ENCODE results near the gene MBOAT2. TPM values are rescaled to one million over a fixed set of nuclear protein-coding genes. Genes with fewer than 3 reads are reported as not detected.

MBOAT2 gene
- total RNA-seq, 3 donors from 2014 or later, result 36.1 to 65.6 (median 50.6) TPM

- H3K4me1 ChIP-seq (ENCODE audit: low read depth), result no peaks in the 10 kb centered on the region
- H3K4me3 ChIP-seq, result no peak overlapping the region
- DNase-seq (no peak), ATAC-seq (peak; percentile 47)
- TF ChIP-seq CTCF (IDR thresholded peaks at IDR 0.05), result no peak
- H3K9me3 ChIP-seq, result no peaks in the 10 kb centered on the region
- intact Hi-C loops (cut with DNase I, micrococcal nuclease), result no loop called here
- no peaks in the 10 kb centered on the region for H3K36me3 ChIP-seq (ENCODE audit: low read depth)
Observed at GRCh38 chr2:8851811-8852560, 151.5 kb downstream of the MBOAT2 start.

DNA sequence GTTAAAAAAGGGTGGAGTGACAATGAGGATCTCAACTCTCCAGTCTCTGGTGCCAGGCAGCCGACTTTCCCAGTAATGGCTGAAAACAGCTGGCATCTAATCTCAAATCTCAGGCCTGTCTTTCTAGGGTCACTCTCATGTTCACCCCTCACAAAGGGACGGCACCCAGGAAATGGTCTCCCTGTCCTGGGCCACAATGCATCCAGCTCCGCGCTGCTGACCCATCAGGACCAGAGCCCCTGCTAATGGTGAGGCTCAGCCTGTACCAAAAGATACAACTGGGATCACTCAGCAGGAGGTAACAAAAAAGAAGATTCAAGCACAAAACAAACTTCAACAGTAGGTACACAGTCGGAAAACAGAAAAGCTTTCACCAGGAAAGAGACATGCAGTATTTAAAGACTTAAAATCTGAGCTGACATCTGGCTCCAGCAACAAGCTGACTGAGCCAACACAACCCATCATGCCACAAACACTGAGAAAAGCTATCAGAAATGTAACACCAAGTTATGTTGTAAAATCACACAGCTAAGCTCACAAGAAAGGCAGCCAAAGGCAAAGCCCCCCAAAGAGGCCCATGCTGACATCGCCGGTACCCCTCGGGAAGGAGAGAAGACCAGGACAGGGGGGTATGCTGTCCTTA is 152.5 kb downstream of the MBOAT2 start:
- no peaks in the 10 kb centered on the region for H3K9me3 ChIP-seq
- no peaks in the 10 kb centered on the region for H3K36me3 ChIP-seq (ENCODE audit: low read depth)
- ATAC-seq (no peak), DNase-seq (no peak)
- no peak overlapping the region for H3K4me3 ChIP-seq
- intact Hi-C loops (cut with DNase I, micrococcal nuclease), result no loop called here
- no peak for TF ChIP-seq CTCF (IDR thresholded peaks at IDR 0.05)
- no peaks in the 10 kb centered on the region for H3K4me1 ChIP-seq (ENCODE audit: low read depth)

DNA sequence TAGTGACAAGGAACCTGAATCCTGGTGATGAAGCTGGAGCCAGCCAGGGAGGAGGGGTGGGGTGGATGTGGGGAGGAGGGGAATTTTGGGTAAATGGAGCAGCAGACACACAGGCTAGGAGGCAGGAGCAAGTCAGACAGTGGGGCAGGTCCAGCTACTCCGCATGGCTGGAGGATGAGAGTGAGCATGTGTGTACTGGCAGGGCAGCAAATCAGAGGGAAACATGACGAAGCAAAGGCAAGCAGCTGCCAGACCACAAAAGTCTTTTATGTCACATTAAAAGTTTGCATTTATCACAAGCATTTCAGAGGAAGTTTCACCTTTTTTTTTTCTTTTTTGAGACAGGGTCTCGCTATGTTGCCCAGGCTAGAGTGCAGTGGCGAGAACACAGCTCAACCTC is 154.2 kb downstream of the MBOAT2 start:
- Histone ChIP-seq H3K9me3 (no peaks in the 10 kb centered on the region), H3K36me3 (ENCODE audit: low read depth) (no peaks in the 10 kb centered on the region), H3K4me1 (ENCODE audit: low read depth) (no peaks in the 10 kb centered on the region), H3K4me3 (no peak overlapping the region)
- DNase-seq (no peak), ATAC-seq (no peak)
- intact Hi-C loops (cut with DNase I, micrococcal nuclease), result no loop called here
- TF ChIP-seq CTCF (IDR thresholded peaks at IDR 0.05), result no peak

- no peaks in the 10 kb centered on the region for H3K36me3 ChIP-seq (ENCODE audit: low read depth)
- TF ChIP-seq CTCF (IDR thresholded peaks at IDR 0.05), result no peak
- no peaks in the 10 kb centered on the region for H3K4me1 ChIP-seq (ENCODE audit: low read depth)
- no peaks in the 10 kb centered on the region for H3K9me3 ChIP-seq
- intact Hi-C loops (cut with DNase I, micrococcal nuclease), result no loop called here
- DNase-seq, result no peak
- H3K4me3 ChIP-seq, result no peak overlapping the region
- ATAC-seq, result no peak
Observed at GRCh38 chr2:8848328-8849100, 155.0 kb downstream of the MBOAT2 start.

DNA sequence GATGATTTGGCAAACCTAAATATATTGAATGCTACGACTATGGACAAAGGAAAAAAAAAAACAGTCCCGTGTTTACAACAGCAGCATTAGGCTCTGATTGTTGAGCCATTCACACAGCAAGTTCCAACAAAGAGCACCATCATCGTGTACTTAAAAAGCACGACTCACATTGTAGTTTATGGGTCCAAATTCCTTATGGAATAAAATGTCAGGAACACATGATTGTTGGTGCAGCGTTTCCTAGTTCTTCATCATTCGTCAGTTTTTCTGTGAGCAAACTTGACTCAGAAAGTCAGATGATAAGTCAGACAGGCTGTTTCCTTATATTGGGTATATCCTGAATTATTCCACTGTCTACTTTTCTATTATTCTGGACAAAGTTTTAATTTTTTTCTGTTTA is 156.1 kb downstream of the MBOAT2 start:
- DNase-seq (no peak), ATAC-seq (peak; percentile 81)
- H3K4me1 ChIP-seq (ENCODE audit: low read depth), result no peaks in the 10 kb centered on the region
- H3K36me3 ChIP-seq (ENCODE audit: low read depth), result no peaks in the 10 kb centered on the region
- H3K9me3 ChIP-seq, result no peaks in the 10 kb centered on the region
- intact Hi-C loops (cut with DNase I, micrococcal nuclease), result no loop called here
- H3K4me3 ChIP-seq, result no peak overlapping the region
- TF ChIP-seq CTCF (IDR thresholded peaks at IDR 0.05), result no peak
